Transverse colon (tissue), 3 donors: ENCODE results near the gene OAS2.
A peak's percentile ranks its signal among the peaks of the same experiment; 100 is the strongest.

Source experiments
- CTCF ChIP-seq, 5 experiments: fragments of 200-600 bp in 3 of 5; fragments of 450-650 bp in 2 of 5; sonication (generic) in 3 of 5; IDR thresholded peaks; 1 replicate in 2 of 5; 2 replicates in 3 of 5; pipeline ENCODE4 v1.5.1; 2016 to 2017; ENCODE audit warnings: antibody characterized with exemption in 5 of 5, inconsistent platforms in 3 of 5, mild to moderate bottlenecking in 2 of 5, moderate library complexity in 1 of 5
- EP300 ChIP-seq: sonication (generic); formaldehyde crosslinking; IDR thresholded peaks from one replicate; pipeline ENCODE4 v1.6.1; 2017; ENCODE audit warnings: antibody characterized with exemption, low read depth

- TF ChIP-seq CTCF (IDR thresholded peaks at IDR 0.05) (peak in 3 of 5 experiments; percentile 14 to 19 (median 14)), EP300 (no peak)
Measured at GRCh38 chr12:113049976-113050742, 71.8 kb downstream of the OAS2 start.
